ENCODE measurements around the gene STAB2. TPM values are rescaled to one million over a fixed set of nuclear protein-coding genes. Genes with fewer than 3 reads are reported as not detected.

STAB2 gene
- total RNA-seq, 1 experiment from 2014 or later, result not detected

DNA sequence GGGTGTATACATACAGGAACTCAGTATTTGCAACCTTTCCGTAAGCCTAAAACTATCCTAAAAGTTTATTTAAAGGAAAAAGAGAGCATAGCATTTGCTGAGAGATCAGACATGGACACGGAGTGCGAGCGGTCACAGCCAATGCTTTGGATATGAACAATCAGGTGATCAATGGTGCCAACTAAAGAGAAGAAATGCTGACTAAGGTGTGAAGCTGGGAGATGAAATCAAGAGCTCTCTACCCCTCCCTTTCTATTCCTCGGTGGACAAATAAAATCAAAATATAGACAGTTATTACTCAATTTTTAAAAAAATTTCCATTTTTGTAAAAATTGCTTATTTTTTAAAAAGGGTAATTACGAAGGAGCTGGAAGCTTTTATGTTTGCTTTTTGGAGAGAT lies 224.7 kb downstream of the STAB2 start:
- CTCF ChIA-PET, result no interaction called here
- H3K27ac Mint-ChIP-seq (ENCODE audit: low read depth, unreplicated experiment), result no peak overlapping the region
- no peaks in the 10 kb centered on the region for H3K9me3 Mint-ChIP-seq (ENCODE audit: unreplicated experiment)
- BruUV-seq (replicated peaks), result no TSS peak
- H3K36me3 Mint-ChIP-seq (ENCODE audit: insufficient read depth, unreplicated experiment), result peaks cover 26% of the 10 kb centered on the region
- intact Hi-C loops (cut with micrococcal nuclease), result no loop called here
- DNase-seq (ENCODE audit: unreplicated experiment), result no peak
- POLR2A ChIA-PET, result interaction anchor here (0.7 to 1.4 kb wide), 3 partner anchors 22 to 28 kb away, joined by 4 to 5 read pairs (median 4); no protein-coding TSS in a partner anchor
- H3K4me1 Mint-ChIP-seq (ENCODE audit: insufficient read depth, unreplicated experiment), result no peaks in the 10 kb centered on the region
- TF ChIP-seq, protein P1, sequence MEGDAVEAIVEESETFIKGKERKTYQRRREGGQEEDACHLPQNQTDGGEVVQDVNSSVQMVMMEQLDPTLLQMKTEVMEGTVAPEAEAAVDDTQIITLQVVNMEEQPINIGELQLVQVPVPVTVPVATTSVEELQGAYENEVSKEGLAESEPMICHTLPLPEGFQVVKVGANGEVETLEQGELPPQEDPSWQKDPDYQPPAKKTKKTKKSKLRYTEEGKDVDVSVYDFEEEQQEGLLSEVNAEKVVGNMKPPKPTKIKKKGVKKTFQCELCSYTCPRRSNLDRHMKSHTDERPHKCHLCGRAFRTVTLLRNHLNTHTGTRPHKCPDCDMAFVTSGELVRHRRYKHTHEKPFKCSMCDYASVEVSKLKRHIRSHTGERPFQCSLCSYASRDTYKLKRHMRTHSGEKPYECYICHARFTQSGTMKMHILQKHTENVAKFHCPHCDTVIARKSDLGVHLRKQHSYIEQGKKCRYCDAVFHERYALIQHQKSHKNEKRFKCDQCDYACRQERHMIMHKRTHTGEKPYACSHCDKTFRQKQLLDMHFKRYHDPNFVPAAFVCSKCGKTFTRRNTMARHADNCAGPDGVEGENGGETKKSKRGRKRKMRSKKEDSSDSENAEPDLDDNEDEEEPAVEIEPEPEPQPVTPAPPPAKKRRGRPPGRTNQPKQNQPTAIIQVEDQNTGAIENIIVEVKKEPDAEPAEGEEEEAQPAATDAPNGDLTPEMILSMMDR (IDR thresholded peaks at IDR 0.05; ENCODE audit: unreplicated experiment), result no peak
- H3K27me3 Mint-ChIP-seq (ENCODE audit: insufficient read depth, unreplicated experiment), result no peaks in the 10 kb centered on the region
- H3K4me3 Mint-ChIP-seq (ENCODE audit: unreplicated experiment), result no peak overlapping the region

DNA sequence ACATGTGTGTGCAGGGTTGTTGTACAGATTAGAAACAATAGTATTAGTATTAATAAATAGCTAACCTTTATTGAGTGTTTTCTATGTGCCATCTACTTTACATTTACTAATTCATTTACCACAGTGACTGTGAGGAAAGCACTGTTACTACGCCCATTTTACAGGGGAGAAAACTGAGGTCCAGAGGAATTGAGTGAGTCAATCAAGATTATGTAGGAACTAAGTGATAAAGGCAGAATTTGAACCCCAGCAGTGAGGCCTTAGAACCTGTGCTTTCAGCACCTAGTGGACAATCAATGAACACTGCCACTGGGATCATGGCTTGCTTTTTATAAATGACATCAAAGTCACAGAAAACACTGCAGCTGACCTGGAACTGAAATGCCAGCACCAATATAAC lies 225.7 kb downstream of the STAB2 start:
- POLR2A ChIA-PET, result interaction anchor here (0.7 to 1.4 kb wide), 3 partner anchors 10 to 27 kb away, joined by 4 to 5 read pairs (median 4); no protein-coding TSS in a partner anchor
- TF ChIP-seq, protein P1 (IDR thresholded peaks at IDR 0.05; ENCODE audit: unreplicated experiment), result no peak

DNA sequence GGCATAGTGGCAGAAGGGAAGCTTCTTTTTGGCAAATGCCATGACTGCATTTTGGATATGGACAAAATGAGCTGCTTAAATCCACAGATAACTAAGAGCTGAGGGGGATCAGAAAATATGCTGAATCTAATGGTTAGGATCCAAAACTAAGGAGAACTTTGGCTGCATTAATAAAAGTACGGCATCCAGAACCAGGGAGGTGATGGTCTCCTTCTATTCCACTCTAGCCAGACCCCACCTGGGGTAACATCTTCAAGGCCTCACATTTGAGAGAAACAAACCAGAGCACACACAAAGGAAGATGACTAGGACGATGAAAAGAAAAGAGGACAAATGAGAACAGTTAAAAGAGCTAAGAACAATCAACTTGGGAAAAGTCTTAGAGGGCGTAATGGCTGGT lies 226.4 kb downstream of the STAB2 start:
- CTCF ChIA-PET, result interaction anchor here (0.6 kb wide), 1 partner anchor 1907 kb away, joined by 4 read pairs; no protein-coding TSS in a partner anchor
- TF ChIP-seq, protein P1 (IDR thresholded peaks at IDR 0.05; ENCODE audit: unreplicated experiment), result no peak
- BruUV-seq (replicated peaks), result no TSS peak

More for the DNA sequence above, 225.7 kb downstream of the STAB2 start:
- Mint-ChIP-seq H3K27me3 (ENCODE audit: insufficient read depth, unreplicated experiment) (no peaks in the 10 kb centered on the region), H3K27ac (ENCODE audit: low read depth, unreplicated experiment) (no peak overlapping the region), H3K4me1 (ENCODE audit: insufficient read depth, unreplicated experiment) (no peaks in the 10 kb centered on the region), H3K4me3 (ENCODE audit: unreplicated experiment) (no peak overlapping the region), H3K36me3 (ENCODE audit: insufficient read depth, unreplicated experiment) (peaks cover 20% of the 10 kb centered on the region), H3K9me3 (ENCODE audit: unreplicated experiment) (no peaks in the 10 kb centered on the region)
- no peak for DNase-seq (ENCODE audit: unreplicated experiment)
- intact Hi-C loops (cut with micrococcal nuclease), result no loop called here
- BruUV-seq (replicated peaks), result no TSS peak
- CTCF ChIA-PET, result interaction anchor here (0.6 kb wide), 1 partner anchor 29 kb away, joined by 4 read pairs; no protein-coding TSS in a partner anchor

DNA sequence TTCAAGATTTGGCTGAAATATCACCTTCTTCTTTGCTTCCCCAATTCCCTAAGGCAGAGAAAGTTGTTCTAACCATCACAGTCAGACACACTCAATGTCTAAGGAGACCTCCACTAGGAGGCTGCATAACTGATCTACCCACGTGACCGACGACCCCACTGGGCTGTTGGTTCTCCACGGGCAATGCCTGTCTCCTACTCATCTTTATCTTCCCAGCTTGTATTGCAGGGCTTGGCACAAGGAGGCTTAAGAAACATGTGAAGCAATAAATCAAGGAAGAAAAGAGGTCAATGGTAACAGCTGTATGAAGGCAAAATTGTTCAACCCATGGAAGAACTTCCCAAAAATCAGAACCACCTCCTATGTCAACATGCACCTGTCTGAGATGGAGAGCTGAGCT lies 226.9 kb downstream of the STAB2 start:
- ChIA-PET CTCF (interaction anchor here (0.6 kb wide), 1 partner anchor 1908 kb away, joined by 4 read pairs; no protein-coding TSS in a partner anchor), POLR2A (interaction anchor here (0.6 kb wide), 1 partner anchor 26 kb away, joined by 3 read pairs; no protein-coding TSS in a partner anchor)
- BruUV-seq (replicated peaks), result no TSS peak
- Mint-ChIP-seq H3K9me3 (ENCODE audit: unreplicated experiment) (no peaks in the 10 kb centered on the region), H3K4me1 (ENCODE audit: insufficient read depth, unreplicated experiment) (no peaks in the 10 kb centered on the region), H3K36me3 (ENCODE audit: insufficient read depth, unreplicated experiment) (peaks cover 20% of the 10 kb centered on the region), H3K27me3 (ENCODE audit: insufficient read depth, unreplicated experiment) (no peaks in the 10 kb centered on the region), H3K27ac (ENCODE audit: low read depth, unreplicated experiment) (peak overlapping the region; percentile 73), H3K4me3 (ENCODE audit: unreplicated experiment) (no peak overlapping the region)
- TF ChIP-seq, protein P1 (IDR thresholded peaks at IDR 0.05; ENCODE audit: unreplicated experiment), result no peak
- DNase-seq (ENCODE audit: unreplicated experiment), result no peak
- intact Hi-C loops (cut with micrococcal nuclease), result no loop called here

More for the DNA sequence above, 226.4 kb downstream of the STAB2 start:
- H3K4me3 Mint-ChIP-seq (ENCODE audit: unreplicated experiment), result no peak overlapping the region
- no peaks in the 10 kb centered on the region for H3K4me1 Mint-ChIP-seq (ENCODE audit: insufficient read depth, unreplicated experiment)
- intact Hi-C loops (cut with micrococcal nuclease), result no loop called here
- DNase-seq (ENCODE audit: unreplicated experiment), result no peak
- peaks cover 20% of the 10 kb centered on the region for H3K36me3 Mint-ChIP-seq (ENCODE audit: insufficient read depth, unreplicated experiment)
- H3K27ac Mint-ChIP-seq (ENCODE audit: low read depth, unreplicated experiment), result peak overlapping the region; percentile 73
- POLR2A ChIA-PET, result interaction anchor here (0.6 to 0.7 kb wide), 2 partner anchors 9 to 26 kb away, joined by 3 to 4 read pairs; no protein-coding TSS in a partner anchor
- H3K9me3 Mint-ChIP-seq (ENCODE audit: unreplicated experiment), result no peaks in the 10 kb centered on the region
- no peaks in the 10 kb centered on the region for H3K27me3 Mint-ChIP-seq (ENCODE audit: insufficient read depth, unreplicated experiment)
